NCI-H524 treated with DMSO at 0.1 percent for 48 hours (cell line): Measurements from ENCODE around the gene PADI6.
A peak's percentile ranks its signal among the peaks of the same experiment; 100 is the strongest.

ENCODE experiments used
- DNase-seq: peaks from one replicate; lab custom pipeline; 2025; lab: John Stamatoyannopoulos, UW

Gene PADI6

DNA sequence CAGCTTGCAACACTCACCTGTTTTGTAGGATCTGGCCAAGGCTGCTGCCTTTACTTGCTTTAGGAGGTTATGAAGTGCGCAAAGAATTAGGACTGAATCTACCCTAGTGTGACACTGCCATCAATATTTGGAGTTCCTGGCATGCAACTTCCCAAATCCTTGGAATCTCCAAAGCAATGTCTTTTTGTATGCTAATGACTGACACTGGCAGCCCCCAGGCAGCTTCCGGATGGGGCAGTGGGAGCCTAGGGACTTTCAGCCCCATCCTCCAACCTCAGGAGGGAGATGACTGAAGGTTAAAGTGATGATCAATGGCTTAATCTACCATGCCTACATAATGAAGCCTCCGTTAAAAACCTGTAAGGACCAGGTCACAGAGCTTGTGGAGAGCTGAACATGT is 62.0 kb downstream of the PADI6 start:
- no peak for DNase-seq

DNA sequence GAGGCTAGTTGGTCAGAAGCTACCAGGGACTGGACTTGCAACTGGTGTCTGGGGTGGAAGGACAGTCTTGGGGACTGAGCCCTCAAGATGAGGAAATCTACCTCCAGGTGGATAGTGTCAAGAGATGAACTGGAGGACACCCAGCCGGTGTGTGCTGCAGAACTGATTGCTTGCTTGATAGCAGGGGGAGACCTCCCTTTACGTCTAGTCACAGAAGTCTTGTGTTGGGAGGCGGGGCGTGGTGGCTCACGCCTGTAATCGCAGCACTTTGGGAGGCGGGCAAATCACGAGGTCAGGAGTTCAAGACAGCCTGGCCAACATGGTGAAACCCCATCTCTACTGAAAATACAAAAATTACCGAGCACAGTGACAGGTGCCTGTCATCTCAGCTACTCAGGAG is 62.6 kb downstream of the PADI6 start:
- DNase-seq = no peak

DNA sequence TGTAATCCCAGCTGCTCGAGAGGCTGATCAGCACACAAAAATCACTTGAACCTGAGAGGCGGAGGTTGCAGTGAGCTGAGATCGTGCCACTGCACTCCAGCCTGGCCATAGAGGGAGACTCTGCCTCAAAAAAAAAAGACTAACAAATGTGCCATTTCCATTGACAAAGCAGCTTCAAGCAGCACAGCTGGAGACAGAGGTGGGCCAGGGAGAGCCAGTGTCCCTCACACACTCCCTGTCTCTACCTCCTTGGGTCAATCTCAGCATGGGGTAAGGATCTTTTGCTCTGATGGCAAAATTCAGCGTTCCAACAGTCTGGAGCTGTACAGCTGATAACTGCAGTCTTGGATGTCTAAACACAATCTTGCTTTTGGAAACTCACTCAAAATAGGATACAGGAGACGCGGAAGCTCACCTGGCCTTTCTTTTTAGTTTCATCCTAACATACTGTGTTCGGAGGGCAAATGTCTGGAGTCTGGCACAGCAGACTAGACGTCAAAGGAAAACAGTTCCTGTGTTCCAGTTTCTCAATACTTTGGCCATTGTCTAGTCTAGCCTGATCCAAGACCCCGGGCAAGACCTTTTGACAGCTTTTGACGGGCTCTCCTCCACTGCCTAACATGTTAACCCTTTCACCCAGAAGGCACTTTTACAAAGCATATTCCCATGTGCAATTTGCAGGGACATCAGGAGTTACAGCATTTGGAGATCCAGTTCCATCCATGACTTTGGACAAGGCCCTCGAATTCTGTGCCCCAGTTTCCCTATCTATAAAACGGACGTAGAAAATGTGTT is 64.6 kb downstream of the PADI6 start:
- DNase-seq = no peak

DNA sequence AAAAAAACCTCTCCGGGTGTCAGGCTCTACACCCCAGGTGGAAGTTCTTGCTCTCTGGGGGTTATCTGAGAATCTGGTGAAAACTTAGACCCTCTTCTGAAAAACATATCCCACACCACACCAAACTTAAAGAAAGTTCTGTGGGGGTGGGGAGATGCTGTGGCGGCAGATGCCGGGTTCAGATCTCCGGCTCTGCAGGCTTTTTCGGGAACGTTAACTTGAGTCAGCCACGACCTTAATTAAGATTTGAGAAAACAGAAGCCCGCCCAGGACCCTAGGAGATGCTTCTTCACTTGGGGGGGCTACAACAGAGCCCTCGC is 65.2 kb downstream of the PADI6 start:
- DNase-seq = no peak

DNA sequence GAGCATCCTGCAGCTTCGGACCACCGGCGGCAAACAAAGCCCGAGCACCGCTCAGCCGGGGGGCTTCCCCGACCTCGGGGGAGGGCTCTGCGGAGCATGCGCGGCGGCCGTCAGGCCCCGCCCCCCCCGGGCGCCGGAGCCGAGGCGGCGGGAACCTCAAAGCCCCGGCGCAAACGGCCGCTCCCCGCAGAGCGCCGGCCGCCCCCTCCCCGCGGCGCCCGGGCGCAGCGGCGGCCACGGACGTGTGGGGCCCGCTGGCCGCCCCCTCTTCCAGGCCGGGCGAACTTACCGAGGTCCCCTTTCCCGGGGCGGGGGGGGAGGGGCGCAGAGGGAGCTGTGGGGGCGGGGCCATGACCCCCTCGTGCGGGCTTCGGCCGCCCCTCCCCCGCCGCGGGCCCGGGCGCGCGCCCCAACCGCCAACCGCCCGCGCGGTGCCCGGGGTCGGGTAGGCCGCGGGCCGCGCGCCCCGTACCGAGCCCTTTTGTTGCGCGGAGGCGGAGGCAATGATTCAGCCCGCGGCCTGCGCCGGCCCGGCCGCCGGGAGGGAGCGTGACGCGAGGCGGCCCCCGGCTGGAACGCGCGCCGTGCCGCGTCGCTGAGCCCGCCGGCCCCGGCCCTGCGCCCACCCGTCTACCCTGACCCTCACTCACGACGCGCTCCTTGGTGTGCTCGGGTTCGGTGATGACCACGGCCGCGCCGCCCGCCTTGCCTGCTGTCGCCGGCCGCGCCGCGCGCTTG is 65.8 kb downstream of the PADI6 start:
- no peak for DNase-seq

DNA sequence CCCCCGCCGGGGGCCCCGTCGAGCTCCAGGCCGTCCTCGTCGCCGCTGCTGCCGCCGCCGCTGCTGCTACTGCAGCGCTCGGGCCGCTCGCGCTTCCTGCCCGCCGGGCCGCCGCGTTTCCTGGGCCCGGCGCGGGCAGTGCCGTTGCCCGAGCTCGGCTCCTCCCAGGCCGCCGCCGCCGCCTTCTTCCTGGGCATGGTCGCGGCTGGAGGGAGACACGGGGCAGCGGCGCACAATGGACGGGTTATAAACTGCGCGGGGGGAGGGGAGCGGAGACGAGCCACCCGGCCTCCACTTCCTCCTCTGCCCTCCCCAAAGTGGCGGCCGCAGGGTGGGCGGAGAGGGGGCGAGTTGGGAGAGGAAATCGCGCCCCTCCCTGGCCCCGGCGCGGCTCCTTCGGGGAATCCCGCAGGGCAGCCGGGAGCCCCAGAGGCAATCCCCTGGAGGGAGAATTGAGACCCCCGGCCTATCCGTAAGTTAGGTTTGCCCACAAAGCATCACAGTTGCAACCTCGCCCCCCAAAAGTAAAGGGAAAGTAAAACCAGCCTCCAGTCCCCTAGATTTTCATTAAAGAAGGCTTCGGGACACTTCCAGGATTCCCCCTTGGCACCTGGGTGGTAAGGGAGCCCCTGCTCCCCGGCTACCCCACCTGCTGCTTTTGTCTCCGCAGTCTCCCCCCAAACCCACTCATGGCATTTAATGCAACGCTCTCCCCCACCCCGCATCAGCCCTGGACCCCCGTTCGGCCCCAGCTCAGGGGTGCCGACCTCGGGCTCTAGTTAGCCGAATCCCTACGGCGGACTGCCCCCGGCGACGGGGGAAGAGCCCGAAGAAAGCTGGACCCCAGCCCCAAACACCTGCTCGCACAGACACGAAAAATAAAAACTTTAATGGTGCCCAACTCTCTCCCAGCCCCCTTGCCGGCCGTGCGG is 66.6 kb downstream of the PADI6 start:
- DNase-seq = no peak

DNA sequence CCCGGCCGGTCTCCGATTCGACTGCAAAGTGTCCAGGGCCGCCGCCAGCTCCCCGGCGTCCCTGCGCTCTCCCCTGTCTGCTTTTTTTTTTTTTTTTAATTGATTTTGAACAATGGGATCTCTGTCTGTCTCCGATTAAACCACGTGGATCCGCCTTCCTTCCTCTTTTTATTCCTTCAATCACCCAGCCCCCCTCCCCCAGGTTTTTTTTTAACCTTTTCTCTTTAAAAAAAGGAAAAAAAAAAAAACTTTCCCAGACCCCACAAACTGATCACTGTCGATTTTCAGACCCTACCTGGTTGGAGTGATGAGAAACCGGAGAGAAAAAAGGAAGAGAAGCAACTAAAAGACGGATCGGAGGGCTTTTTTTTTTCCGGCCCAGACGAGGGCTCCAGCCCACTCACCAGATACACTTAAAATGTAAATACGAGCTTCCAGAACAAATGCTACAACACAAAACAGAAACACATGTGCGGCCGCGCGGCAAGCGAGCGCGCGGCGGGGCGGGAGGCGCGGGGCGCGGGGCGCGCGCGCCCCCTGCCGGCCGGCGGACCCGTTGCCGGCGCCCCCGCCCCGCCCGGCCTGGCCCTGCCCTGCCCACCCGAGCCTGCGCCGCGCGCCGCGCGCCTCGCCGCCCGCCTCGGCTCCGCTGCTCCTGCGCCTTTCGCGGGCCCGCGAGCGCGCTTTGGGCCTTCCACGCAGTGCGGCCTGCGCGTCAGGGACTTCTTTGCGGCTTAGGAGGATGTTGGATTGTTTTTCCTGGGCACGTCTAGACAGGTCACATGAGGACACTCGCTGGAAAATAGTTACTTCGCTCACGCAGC is 67.5 kb downstream of the PADI6 start, which contains the start of gene RCC2:
Gene RCC2, minus strand, starts transcription at position 428 of the 824 bp plus-strand sequence. CDS start 1,163 bp downstream, outside the sequence.
- DNase-seq = peak; percentile 31

DNA sequence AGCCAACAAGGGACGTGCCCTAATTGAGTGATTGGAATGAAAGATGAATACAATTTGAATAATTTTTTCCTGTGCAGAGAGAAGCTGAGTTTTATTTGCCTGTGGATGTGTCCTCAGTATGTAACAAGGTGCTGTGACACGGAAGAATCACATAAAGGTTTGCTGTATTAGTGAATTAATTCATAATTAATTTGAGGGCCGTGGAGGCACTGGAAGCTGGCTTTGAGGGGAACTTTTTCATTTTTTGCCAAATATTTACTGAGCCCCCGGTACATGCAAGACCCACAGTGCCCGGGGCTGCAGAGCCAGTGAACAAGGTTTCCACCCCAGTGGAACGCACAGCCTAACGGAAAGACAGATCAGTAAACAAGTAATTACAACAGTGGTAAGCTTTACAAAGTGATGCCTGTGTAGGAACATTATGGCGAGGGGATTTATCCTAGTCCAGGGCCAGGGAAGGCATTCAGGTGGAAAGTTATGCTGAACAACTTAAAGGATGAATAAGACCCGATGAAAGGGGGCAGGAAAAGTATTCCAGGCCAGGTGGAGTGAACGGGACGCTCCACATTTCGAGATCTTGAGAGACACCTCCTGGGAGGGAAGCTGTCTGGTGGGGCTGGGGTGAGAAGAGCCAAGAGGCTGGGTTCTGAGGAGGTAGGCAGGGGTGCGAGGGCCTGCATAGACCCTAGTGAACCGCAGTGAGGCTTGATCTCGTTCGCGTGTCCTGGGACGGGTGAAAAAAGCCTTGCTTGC is 68.3 kb downstream of the PADI6 start:
- no peak for DNase-seq

DNA sequence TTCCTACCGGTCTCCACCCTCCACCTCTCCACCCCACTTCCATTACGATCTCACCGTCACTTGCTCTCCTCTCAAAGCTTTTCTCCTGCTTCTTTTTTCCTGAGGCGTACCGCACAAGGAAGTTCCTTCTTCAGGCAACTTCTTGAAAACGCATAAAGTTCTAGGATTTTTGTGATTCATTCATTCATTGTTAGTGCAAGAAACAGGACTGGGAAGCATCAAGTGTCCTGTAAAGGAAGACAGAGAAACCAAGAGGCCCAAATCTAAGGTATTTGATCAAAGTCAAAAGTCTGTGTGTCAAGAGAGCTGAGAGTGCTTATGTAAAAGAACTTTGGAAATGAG is 68.8 kb downstream of the PADI6 start:
- no peak for DNase-seq

DNA sequence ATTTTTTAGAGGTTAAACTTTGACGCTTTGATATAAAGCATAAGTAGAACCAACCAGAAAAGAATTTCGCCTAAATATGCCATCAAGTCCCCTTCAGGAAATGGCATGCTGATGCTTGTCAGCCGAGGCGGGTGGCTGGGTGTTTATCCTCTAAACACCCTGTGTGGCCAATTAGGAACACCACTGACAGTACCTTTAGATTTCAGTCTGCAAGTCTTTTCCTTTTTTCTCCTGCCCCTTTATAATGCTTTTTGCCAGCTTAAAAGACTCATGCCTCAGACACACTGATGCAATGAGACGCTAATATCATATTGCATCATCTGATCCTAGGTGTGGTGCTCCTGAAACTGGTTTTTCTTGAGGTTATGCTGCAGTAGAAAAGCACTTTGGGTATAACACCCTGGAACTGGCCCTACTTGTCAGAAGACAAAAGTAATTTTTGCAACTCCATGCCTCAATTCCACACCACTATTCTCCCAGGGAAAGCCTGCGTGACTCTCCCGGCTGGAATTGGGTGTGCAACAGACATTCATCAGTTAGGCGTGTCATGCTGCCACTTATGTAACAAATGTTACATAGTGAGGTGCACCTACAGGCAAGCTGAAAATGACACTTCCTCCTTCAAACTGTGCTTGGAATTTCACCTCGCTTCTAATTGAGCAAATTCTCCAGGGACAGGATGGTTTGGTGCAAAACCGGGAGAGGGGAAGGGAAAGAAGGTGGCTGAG is 69.4 kb downstream of the PADI6 start:
- no peak for DNase-seq

DNA sequence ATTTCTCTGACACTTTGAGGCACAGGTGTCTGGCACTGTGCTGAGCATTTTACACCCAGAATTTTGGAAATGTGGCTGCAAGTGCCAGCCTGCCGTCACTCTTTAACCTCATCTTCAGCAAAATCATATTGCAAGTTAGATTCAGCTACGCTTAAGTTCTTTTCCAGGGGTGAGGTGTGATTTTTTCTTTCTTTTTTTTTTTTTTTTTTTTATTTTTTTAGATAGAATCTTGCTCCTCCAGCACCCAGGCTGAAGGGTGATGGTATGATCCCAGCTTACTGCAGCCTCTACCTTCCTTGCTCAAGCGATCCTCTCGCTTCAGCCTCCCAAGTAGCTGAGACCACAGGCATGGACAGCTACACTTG is 70.0 kb downstream of the PADI6 start:
- DNase-seq = no peak

DNA sequence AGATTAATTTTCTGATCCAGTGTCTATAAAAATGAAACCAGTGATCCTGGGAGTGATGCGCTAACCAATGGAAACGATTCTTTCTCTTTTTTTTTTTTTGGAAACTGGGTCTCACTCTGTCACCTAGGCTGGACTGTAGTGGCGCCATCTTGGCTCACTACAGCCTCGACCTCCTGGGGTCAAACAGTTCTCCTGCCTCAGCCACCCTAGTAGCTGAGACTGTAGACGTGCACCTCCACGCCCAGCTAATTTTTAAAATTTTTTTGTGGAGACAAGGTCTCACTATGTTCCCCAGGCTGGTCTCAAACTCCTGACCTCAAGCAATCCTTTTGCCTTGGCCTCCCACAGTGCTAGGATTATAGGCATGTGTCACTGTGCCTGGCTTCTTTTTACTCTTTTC is 70.8 kb downstream of the PADI6 start:
- no peak for DNase-seq

DNA sequence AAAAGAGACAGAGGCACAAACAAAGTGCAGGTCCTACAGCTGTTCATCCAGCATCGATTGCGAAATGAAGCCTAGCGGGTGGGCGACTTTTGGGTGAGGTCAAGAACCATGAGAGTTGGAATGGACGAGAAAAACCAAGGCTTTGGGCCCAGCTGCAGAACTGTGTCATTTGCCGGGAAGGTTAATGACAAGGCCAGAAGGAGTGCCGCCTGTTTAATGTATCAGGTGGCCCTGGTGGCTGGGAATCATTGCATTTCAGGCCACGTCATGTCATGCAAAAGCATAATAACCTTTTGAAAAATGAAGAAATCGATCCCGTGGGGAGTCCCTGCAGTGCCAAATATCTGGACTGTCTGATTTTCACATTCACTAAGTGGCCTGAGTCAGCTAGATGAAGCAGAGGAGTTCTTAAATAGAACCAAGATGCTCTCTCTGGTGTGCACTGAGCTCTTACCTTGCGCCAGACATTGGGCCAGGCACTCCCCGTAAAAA is 75.6 kb downstream of the PADI6 start:
- DNase-seq = no peak
